SK-N-SH treated with all-trans-retinoic acid at 6 μM for 48 hours (cell line): ENCODE results near the gene BLOC1S1.

Source experiments
- ATAC-seq: fragments of 200-7000 bp; cut with Tn5 transposase; 3 replicates; pipeline ENCODE4 v1.9.1; 2020; ENCODE audit warnings: mild to moderate bottlenecking, moderate library complexity
- ARNTL ChIP-seq: fragments of 450-650 bp; formaldehyde crosslinking; IDR thresholded peaks from 2 replicates; pipeline ENCODE4 v1.5.0; 2020; ENCODE audit warnings: low read depth, mild to moderate bottlenecking, moderate library complexity, borderline replicate concordance
- CSRNP3 ChIP-seq: fragments of 250-450 bp; sonication (Bioruptor Pico); IDR thresholded peaks from 2 replicates; pipeline ENCODE4 v1.5.1; 2021; ENCODE audit warnings: mild to moderate bottlenecking, moderate library complexity
- ESRRG ChIP-seq: fragments of 250-450 bp; sonication (Bioruptor Pico); IDR thresholded peaks from 2 replicates; pipeline ENCODE4 v1.6.1; 2021; ENCODE audit warnings: mild to moderate bottlenecking
- GLIS3 ChIP-seq: fragments of 250-450 bp; sonication (Bioruptor Pico); IDR thresholded peaks from 2 replicates; pipeline ENCODE4 v1.5.0; 2020; ENCODE audit warnings: mild to moderate bottlenecking, moderate library complexity
- ISL1 ChIP-seq: fragments of 250-450 bp; sonication (Bioruptor Pico); IDR thresholded peaks from 2 replicates; pipeline ENCODE4 v2.1.2; 2022; ENCODE audit warnings: mild to moderate bottlenecking, moderate library complexity
- OSR1 ChIP-seq: fragments of 250-450 bp; sonication (Bioruptor Pico); IDR thresholded peaks from 2 replicates; pipeline ENCODE4 v1.8.0; 2022; ENCODE audit warnings: moderate library complexity, mild to moderate bottlenecking, inconsistent platforms
- PATZ1 ChIP-seq: fragments of 250-450 bp; sonication (Bioruptor Pico); IDR thresholded peaks from 2 replicates; pipeline ENCODE4 v1.8.0; 2020; ENCODE audit warnings: mild to moderate bottlenecking, moderate library complexity, borderline replicate concordance
- RARB ChIP-seq: fragments of 250-450 bp; sonication (Bioruptor Pico); IDR thresholded peaks from 2 replicates; pipeline ENCODE4 v1.8.0; 2021; ENCODE audit warnings: mild to moderate bottlenecking, moderate library complexity
- SNAI2 ChIP-seq: fragments of 250-450 bp; sonication (Bioruptor Pico); IDR thresholded peaks from 2 replicates; pipeline ENCODE4 v1.5.0; 2020; ENCODE audit warnings: mild to moderate bottlenecking, moderate library complexity
- TCF4 ChIP-seq: fragments of 250-450 bp; sonication (Bioruptor Pico); IDR thresholded peaks from 2 replicates; pipeline ENCODE4 v1.8.0; 2021; ENCODE audit warnings: mild to moderate bottlenecking, moderate library complexity, borderline replicate concordance
- TOX ChIP-seq: fragments of 250-450 bp; sonication (Bioruptor Pico); IDR thresholded peaks from 2 replicates; pipeline ENCODE4 v1.8.0; 2021; ENCODE audit warnings: mild to moderate bottlenecking, moderate library complexity, borderline replicate concordance
- ZFP3 ChIP-seq: fragments of 250-450 bp; sonication (Bioruptor Pico); IDR thresholded peaks from 2 replicates; pipeline ENCODE4 v1.5.0; 2020; ENCODE audit warnings: mild to moderate bottlenecking, moderate library complexity
- ZFP30 ChIP-seq: fragments of 450-650 bp; formaldehyde crosslinking; IDR thresholded peaks from 2 replicates; pipeline ENCODE4 v1.5.0; 2022; ENCODE audit warnings: mild to moderate bottlenecking, moderate library complexity
- ZNF70 ChIP-seq: fragments of 450-650 bp; formaldehyde crosslinking; IDR thresholded peaks from 2 replicates; pipeline ENCODE4 v1.5.0; 2020; ENCODE audit warnings: mild to moderate bottlenecking, moderate library complexity
- ZNF8 ChIP-seq: fragments of 450-650 bp; formaldehyde crosslinking; IDR thresholded peaks from 2 replicates; pipeline ENCODE4 v1.5.0; 2020; ENCODE audit warnings: mild to moderate bottlenecking, moderate library complexity
- TF ChIP-seq, protein P1 (sequence below): fragments of 250-450 bp; sonication (Bioruptor Pico); IDR thresholded peaks from 2 replicates; pipeline ENCODE4 v1.5.0; 2020; ENCODE audit warnings: mild to moderate bottlenecking, moderate library complexity
- TF ChIP-seq, protein P2 (sequence below): fragments of 250-450 bp; sonication (Bioruptor Pico); IDR thresholded peaks from 2 replicates; pipeline ENCODE4 v1.8.0; 2021; ENCODE audit warnings: low read depth, mild to moderate bottlenecking, moderate library complexity, borderline replicate concordance
- TF ChIP-seq, protein P3 (sequence below): fragments of 250-450 bp; sonication (Bioruptor Pico); IDR thresholded peaks from 2 replicates; pipeline ENCODE4 v1.5.1; 2020; ENCODE audit warnings: low read depth, mild to moderate bottlenecking, moderate library complexity

BLOC1S1 gene

DNA sequence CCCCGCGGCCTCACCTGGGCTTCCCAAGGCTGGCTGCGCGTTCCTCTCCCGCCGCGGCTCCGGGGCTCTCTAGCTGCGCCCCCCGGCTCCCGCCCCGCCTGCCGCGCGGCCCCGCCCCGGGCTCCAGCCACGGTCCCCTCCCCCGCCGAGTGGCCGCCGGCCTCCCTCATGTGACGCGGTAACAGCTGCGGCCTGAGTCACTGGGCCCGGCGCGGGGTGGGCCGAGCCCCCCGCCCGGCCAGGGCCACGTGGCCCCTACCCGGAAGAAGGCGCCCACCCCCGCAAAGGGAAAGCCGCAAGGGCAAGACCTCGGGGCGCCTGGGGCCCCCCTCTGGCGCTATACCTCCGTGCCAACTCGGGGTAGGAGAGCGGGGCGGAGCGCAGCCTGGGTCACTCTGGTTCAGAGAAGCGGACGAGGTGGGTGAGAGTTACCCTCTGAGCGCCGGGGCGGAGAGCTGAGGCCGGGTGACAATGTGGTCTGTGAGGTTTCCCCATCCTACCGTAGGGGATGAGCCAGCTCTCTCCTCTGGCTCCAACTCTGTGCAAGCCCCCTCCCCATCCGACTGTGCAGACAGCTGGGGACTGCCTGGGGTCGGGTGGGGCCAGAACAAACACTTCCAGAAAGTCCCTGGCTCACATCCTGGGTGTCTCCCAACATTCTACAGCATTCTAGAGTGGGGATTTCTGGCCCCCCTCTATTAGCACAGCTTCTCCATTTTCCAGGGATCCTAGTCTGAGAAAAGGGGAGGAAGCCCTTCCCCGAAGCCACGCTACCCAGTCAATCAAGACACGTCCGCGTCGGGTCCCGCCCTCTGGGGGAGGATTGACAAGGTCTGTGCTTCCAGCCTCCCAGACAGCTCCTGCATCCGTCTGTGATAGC lies 13.3 kb downstream of the BLOC1S1 start, which contains the start of gene CD63:
CD63 (minus strand) TSS at position 71 of the 880 bp plus-strand sequence. CDS start 668 bp downstream, outside the sequence.
- TF ChIP-seq ZNF8 (no peak), PATZ1 (CRISPR knock-in tag) (peak; percentile 99), CSRNP3 (CRISPR knock-in tag) (no peak)
- peak; percentile 84 for ATAC-seq

- ATAC-seq = peak; percentile 50
- TF ChIP-seq TCF4 (peak; percentile 47; the same call in 1 of the 2 replicates), ESRRG (CRISPR knock-in tag) (0 out of 2 replicates have a peak, but pooled peaks have one; percentile 25), ZFP3 (CRISPR knock-in tag) (no peak), GLIS3 (CRISPR knock-in tag) (no peak)
- TF ChIP-seq, protein P1, sequence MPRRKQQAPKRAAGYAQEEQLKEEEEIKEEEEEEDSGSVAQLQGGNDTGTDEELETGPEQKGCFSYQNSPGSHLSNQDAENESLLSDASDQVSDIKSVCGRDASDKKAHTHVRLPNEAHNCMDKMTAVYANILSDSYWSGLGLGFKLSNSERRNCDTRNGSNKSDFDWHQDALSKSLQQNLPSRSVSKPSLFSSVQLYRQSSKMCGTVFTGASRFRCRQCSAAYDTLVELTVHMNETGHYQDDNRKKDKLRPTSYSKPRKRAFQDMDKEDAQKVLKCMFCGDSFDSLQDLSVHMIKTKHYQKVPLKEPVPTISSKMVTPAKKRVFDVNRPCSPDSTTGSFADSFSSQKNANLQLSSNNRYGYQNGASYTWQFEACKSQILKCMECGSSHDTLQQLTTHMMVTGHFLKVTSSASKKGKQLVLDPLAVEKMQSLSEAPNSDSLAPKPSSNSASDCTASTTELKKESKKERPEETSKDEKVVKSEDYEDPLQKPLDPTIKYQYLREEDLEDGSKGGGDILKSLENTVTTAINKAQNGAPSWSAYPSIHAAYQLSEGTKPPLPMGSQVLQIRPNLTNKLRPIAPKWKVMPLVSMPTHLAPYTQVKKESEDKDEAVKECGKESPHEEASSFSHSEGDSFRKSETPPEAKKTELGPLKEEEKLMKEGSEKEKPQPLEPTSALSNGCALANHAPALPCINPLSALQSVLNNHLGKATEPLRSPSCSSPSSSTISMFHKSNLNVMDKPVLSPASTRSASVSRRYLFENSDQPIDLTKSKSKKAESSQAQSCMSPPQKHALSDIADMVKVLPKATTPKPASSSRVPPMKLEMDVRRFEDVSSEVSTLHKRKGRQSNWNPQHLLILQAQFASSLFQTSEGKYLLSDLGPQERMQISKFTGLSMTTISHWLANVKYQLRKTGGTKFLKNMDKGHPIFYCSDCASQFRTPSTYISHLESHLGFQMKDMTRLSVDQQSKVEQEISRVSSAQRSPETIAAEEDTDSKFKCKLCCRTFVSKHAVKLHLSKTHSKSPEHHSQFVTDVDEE (CRISPR knock-in tag) = no peak
Measured at GRCh38 chr12:55729819-55730818, 14.3 kb downstream of the BLOC1S1 start.

- no peak for TF ChIP-seq ZNF70 (CRISPR knock-in tag)
- TF ChIP-seq SNAI2 (CRISPR knock-in tag) = no peak
- TF ChIP-seq ARNTL (CRISPR knock-in tag) = no peak
- TF ChIP-seq ISL1 (CRISPR knock-in tag) = no peak
- TF ChIP-seq ESRRG (CRISPR knock-in tag) = no peak
- no peak for TF ChIP-seq OSR1 (CRISPR knock-in tag)
- TF ChIP-seq PATZ1 (CRISPR knock-in tag) = no peak
- TF ChIP-seq, protein P2, sequence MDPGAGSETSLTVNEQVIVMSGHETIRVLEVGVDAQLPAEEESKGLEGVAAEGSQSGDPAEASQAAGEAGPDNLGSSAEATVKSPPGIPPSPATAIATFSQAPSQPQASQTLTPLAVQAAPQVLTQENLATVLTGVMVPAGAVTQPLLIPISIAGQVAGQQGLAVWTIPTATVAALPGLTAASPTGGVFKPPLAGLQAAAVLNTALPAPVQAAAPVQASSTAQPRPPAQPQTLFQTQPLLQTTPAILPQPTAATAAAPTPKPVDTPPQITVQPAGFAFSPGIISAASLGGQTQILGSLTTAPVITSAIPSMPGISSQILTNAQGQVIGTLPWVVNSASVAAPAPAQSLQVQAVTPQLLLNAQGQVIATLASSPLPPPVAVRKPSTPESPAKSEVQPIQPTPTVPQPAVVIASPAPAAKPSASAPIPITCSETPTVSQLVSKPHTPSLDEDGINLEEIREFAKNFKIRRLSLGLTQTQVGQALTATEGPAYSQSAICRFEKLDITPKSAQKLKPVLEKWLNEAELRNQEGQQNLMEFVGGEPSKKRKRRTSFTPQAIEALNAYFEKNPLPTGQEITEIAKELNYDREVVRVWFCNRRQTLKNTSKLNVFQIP (CRISPR knock-in tag) = no peak
- TF ChIP-seq ZFP30 (CRISPR knock-in tag) = no peak
- TF ChIP-seq TOX (CRISPR knock-in tag) = no peak
- TF ChIP-seq, protein P1 (CRISPR knock-in tag) = no peak
- TF ChIP-seq RARB (CRISPR knock-in tag) = no peak
- TF ChIP-seq, protein P3, sequence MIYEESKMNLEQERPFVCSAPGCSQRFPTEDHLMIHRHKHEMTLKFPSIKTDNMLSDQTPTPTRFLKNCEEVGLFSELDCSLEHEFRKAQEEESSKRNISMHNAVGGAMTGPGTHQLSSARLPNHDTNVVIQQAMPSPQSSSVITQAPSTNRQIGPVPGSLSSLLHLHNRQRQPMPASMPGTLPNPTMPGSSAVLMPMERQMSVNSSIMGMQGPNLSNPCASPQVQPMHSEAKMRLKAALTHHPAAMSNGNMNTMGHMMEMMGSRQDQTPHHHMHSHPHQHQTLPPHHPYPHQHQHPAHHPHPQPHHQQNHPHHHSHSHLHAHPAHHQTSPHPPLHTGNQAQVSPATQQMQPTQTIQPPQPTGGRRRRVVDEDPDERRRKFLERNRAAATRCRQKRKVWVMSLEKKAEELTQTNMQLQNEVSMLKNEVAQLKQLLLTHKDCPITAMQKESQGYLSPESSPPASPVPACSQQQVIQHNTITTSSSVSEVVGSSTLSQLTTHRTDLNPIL = no peak
- ATAC-seq = no peak
Measured at GRCh38 chr12:55732288-55732687, 16.4 kb downstream of the BLOC1S1 start.
